GM12872 (cell line): ENCODE results near the gene FAF2.

ENCODE experiments used
- CTCF ChIP-seq: IDR thresholded peaks from 3 replicates; pipeline ENCODE4 v1.5.1; 2011; ENCODE audit warnings: low read depth, mild to moderate bottlenecking, low read length, moderate library complexity; ENCODE audit not compliant: insufficient read depth

The FAF2 gene

GRCh38 chr5:176530983-176531901 is 83.1 kb downstream of the FAF2 start:
- no peak for TF ChIP-seq CTCF

GRCh38 chr5:176531902-176532493 is 83.8 kb downstream of the FAF2 start:
- TF ChIP-seq CTCF = no peak

GRCh38 chr5:176532795-176533194 is 84.6 kb downstream of the FAF2 start:
- TF ChIP-seq CTCF = no peak

- TF ChIP-seq CTCF = no peak
Observed at GRCh38 chr5:176533390-176533789, 85.2 kb downstream of the FAF2 start.

- TF ChIP-seq CTCF = no peak
Observed at GRCh38 chr5:176533894-176534611, 85.9 kb downstream of the FAF2 start.

- TF ChIP-seq CTCF = no peak
Observed at GRCh38 chr5:176534640-176535039, 86.5 kb downstream of the FAF2 start.

- TF ChIP-seq CTCF = no peak
Observed at GRCh38 chr5:176535101-176535663, 87.0 kb downstream of the FAF2 start.
